HL-60 (cell line): ENCODE measurements around the gene C20orf96.

Experiments used
- DNase-seq, 2 experiments: peaks; one replicate each; pipeline ENCODE4 v3.0.0-alpha.2; 2010 to 2020; ENCODE audit warnings: low read depth in 1 of 2, low spot score in 1 of 2
- H3K27ac ChIP-seq: fragments of 250-450 bp; sonication (Bioruptor Pico); replicated peaks from 2 replicates; pipeline ENCODE4 v1.5.1; 2020; ENCODE audit warnings: mild to moderate bottlenecking, moderate library complexity
- H3K27me3 ChIP-seq: fragments of 250-450 bp; sonication (Bioruptor Pico); 2 replicates; pipeline ENCODE4 v1.5.1; 2021; ENCODE audit warnings: mild to moderate bottlenecking, moderate library complexity; ENCODE audit not compliant: insufficient read depth, poor library complexity, severe bottlenecking
- H3K4me3 ChIP-seq: replicated peaks from 2 replicates; pipeline ENCODE4 v1.5.1; 2011; ENCODE audit warnings: mild to moderate bottlenecking, control low read depth, low read length; ENCODE audit not compliant: insufficient read depth
- CTCF ChIP-seq: IDR thresholded peaks from one replicate; pipeline ENCODE4 v1.5.1; 2011; ENCODE audit warnings: low read length, control low read depth, inconsistent platforms; ENCODE audit not compliant: insufficient read depth
- GABPA ChIP-seq: IDR thresholded peaks from 2 replicates; pipeline ENCODE4 v1.6.1; 2012; ENCODE audit warnings: low read depth
- POLR2AphosphoS5 ChIP-seq: IDR thresholded peaks from 2 replicates; pipeline ENCODE4 v1.6.1; 2012; ENCODE audit warnings: low read depth
- REST ChIP-seq: IDR thresholded peaks from 2 replicates; pipeline ENCODE4 v1.6.1; 2012; ENCODE audit warnings: low read depth; ENCODE audit not compliant: insufficient replicate concordance
- SPI1 ChIP-seq: IDR thresholded peaks from 2 replicates; pipeline ENCODE4 v1.6.1; 2012; ENCODE audit warnings: low read depth, mild to moderate bottlenecking, borderline replicate concordance

Gene C20orf96

GRCh38 chr20:278181-278580 lies 12.4 kb downstream of the C20orf96 start:
- Histone ChIP-seq H3K27ac (no peak overlapping the region), H3K27me3 (no peaks in the 10 kb centered on the region), H3K4me3 (no peak overlapping the region)
- TF ChIP-seq SPI1: no peak
- no peak for TF ChIP-seq CTCF
- no peak for TF ChIP-seq REST
- TF ChIP-seq POLR2AphosphoS5: no peak
- TF ChIP-seq GABPA: no peak
- DNase-seq: no peak

GRCh38 chr20:277496-277781 lies 13.1 kb downstream of the C20orf96 start:
- no peaks in the 10 kb centered on the region for H3K27me3 ChIP-seq
- H3K4me3 ChIP-seq: no peak overlapping the region
- no peak overlapping the region for H3K27ac ChIP-seq
- TF ChIP-seq REST (no peak), CTCF (no peak), GABPA (no peak), SPI1 (no peak), POLR2AphosphoS5 (no peak)
- no peak for DNase-seq

- Histone ChIP-seq H3K27me3 (no peaks in the 10 kb centered on the region), H3K4me3 (no peak overlapping the region), H3K27ac (no peak overlapping the region)
- no peak for DNase-seq
- TF ChIP-seq REST (no peak), CTCF (no peak), POLR2AphosphoS5 (no peak), GABPA (no peak), SPI1 (no peak)
Observed at GRCh38 chr20:276620-277495, 13.7 kb downstream of the C20orf96 start.
